Kidney glomerular epithelial cell (primary cell): ENCODE measurements around the gene DNAH8.

Experiments used
- DNase-seq: peaks from one replicate; lab custom pipeline; 2025; lab: John Stamatoyannopoulos, UW

Gene DNAH8

GRCh38 chr6:38702558-38703397 lies 12.3 kb upstream of the DNAH8 start, which contains the start of gene GLO1:
Gene GLO1, minus strand, starts transcription at chr6:38703145. Its CDS starts 91 bp downstream, at chr6:38703054.
- DNase-seq = peak; percentile 97

- DNase-seq = no peak
Measured at GRCh38 chr6:38703949-38704590, 11.0 kb upstream of the DNAH8 start.

GRCh38 chr6:38705924-38706323 lies 9.2 kb upstream of the DNAH8 start:
- DNase-seq = no peak

GRCh38 chr6:38708496-38708895 lies 6.6 kb upstream of the DNAH8 start:
- no peak for DNase-seq

GRCh38 chr6:38713812-38714211 lies 1.3 kb upstream of the DNAH8 start:
- DNase-seq = no peak

- no peak for DNase-seq
Measured at GRCh38 chr6:38714239-38715015, 684 bp upstream of the DNAH8 start.

- no peak for DNase-seq
Measured at GRCh38 chr6:38716825-38717224, 1.7 kb downstream of the DNAH8 start.

GRCh38 chr6:38719358-38719757 lies 4.2 kb downstream of the DNAH8 start:
- no peak for DNase-seq

- DNase-seq = peak; percentile 25
Measured at GRCh38 chr6:38720295-38720694, 5.2 kb downstream of the DNAH8 start.

- peak; percentile 27 for DNase-seq
Measured at GRCh38 chr6:38722038-38722437, 6.9 kb downstream of the DNAH8 start.

- no peak for DNase-seq
Measured at GRCh38 chr6:38722727-38723334, 7.7 kb downstream of the DNAH8 start.

GRCh38 chr6:38723783-38724182 lies 8.7 kb downstream of the DNAH8 start:
- no peak for DNase-seq

- DNase-seq = no peak
Measured at GRCh38 chr6:38724343-38724742, 9.2 kb downstream of the DNAH8 start.

- no peak for DNase-seq
Measured at GRCh38 chr6:38725414-38726183, 10.5 kb downstream of the DNAH8 start.

GRCh38 chr6:38728203-38728602 lies 13.1 kb downstream of the DNAH8 start:
- DNase-seq = no peak

GRCh38 chr6:38730140-38730862 lies 15.2 kb downstream of the DNAH8 start:
- no peak for DNase-seq

- DNase-seq = no peak
Measured at GRCh38 chr6:38736951-38737350, 21.8 kb downstream of the DNAH8 start.

- DNase-seq = no peak
Measured at GRCh38 chr6:38738261-38738660, 23.1 kb downstream of the DNAH8 start.

- DNase-seq = no peak
Measured at GRCh38 chr6:38739532-38739931, 24.4 kb downstream of the DNAH8 start.

- DNase-seq = no peak
Measured at GRCh38 chr6:38749473-38749872, 34.4 kb downstream of the DNAH8 start.
